GM18868 (cell line): Measurements from ENCODE around the gene EML5.

Experiments used
- ATAC-seq: cut with Tn5 transposase; IDR thresholded peaks from one replicate; pipeline ENCODE4 v1.9.1; 2021; ENCODE audit warnings: mild to moderate bottlenecking, moderate library complexity; ENCODE audit not compliant: unreplicated experiment

EML5 gene

GRCh38 chr14:88727057-88727456 lies 65.7 kb downstream of the EML5 start:
- no peak for ATAC-seq

- no peak for ATAC-seq
Measured at GRCh38 chr14:88710709-88711108, 82.0 kb downstream of the EML5 start.

- no peak for ATAC-seq
Measured at GRCh38 chr14:88707088-88707487, 85.7 kb downstream of the EML5 start.

GRCh38 chr14:88706425-88706824 lies 86.3 kb downstream of the EML5 start:
- no peak for ATAC-seq

- ATAC-seq: no peak
Measured at GRCh38 chr14:88698651-88699050, 94.1 kb downstream of the EML5 start.

GRCh38 chr14:88695870-88696269 lies 96.9 kb downstream of the EML5 start:
- ATAC-seq: no peak

GRCh38 chr14:88688386-88688785 lies 104.4 kb downstream of the EML5 start:
- ATAC-seq: no peak

- no peak for ATAC-seq
Measured at GRCh38 chr14:88683119-88683518, 109.6 kb downstream of the EML5 start.

GRCh38 chr14:88682495-88683114 lies 110.1 kb downstream of the EML5 start:
- no peak for ATAC-seq

GRCh38 chr14:88681755-88682494 lies 110.8 kb downstream of the EML5 start:
- ATAC-seq: no peak

GRCh38 chr14:88669346-88669745 lies 123.4 kb downstream of the EML5 start:
- no peak for ATAC-seq

GRCh38 chr14:88668448-88669116 lies 124.2 kb downstream of the EML5 start:
- peak; percentile 75 for ATAC-seq

GRCh38 chr14:88667555-88668273 lies 125.0 kb downstream of the EML5 start:
- peak; percentile 79 for ATAC-seq

- ATAC-seq: no peak
Measured at GRCh38 chr14:88660056-88660455, 132.7 kb downstream of the EML5 start.

- ATAC-seq: no peak
Measured at GRCh38 chr14:88639221-88639620, 153.5 kb downstream of the EML5 start.

- no peak for ATAC-seq
Measured at GRCh38 chr14:88632512-88632911, 160.2 kb downstream of the EML5 start.

GRCh38 chr14:88631091-88631490 lies 161.7 kb downstream of the EML5 start:
- ATAC-seq: no peak

GRCh38 chr14:88630565-88630964 lies 162.2 kb downstream of the EML5 start:
- ATAC-seq: no peak

GRCh38 chr14:88628462-88628861 lies 164.3 kb downstream of the EML5 start:
- ATAC-seq: no peak

GRCh38 chr14:88628033-88628432 lies 164.7 kb downstream of the EML5 start:
- ATAC-seq: peak; percentile 65

GRCh38 chr14:88625671-88626070 lies 167.1 kb downstream of the EML5 start:
- no peak for ATAC-seq
